ENCODE results near the gene GAS6.

DNA sequence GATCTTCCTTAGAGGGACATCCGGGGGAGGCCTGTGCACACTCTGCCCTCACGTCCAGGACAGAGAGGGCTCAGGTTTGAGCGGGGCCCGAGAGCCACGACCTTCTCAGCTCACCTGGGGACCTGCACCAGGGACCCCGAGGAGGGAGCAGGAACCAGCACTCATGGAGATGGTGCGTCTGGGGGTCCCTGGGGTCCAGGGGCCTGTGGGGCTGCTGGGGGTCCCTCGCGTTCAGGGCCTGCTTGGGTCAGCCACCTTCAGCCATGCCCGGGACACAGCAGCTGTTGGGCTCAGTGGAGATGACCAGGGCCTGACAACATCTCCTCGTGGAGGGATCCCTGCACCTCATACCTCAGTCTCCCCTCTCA, 57.8 kb downstream of the GAS6 start:
- TF ChIP-seq, protein P1, sequence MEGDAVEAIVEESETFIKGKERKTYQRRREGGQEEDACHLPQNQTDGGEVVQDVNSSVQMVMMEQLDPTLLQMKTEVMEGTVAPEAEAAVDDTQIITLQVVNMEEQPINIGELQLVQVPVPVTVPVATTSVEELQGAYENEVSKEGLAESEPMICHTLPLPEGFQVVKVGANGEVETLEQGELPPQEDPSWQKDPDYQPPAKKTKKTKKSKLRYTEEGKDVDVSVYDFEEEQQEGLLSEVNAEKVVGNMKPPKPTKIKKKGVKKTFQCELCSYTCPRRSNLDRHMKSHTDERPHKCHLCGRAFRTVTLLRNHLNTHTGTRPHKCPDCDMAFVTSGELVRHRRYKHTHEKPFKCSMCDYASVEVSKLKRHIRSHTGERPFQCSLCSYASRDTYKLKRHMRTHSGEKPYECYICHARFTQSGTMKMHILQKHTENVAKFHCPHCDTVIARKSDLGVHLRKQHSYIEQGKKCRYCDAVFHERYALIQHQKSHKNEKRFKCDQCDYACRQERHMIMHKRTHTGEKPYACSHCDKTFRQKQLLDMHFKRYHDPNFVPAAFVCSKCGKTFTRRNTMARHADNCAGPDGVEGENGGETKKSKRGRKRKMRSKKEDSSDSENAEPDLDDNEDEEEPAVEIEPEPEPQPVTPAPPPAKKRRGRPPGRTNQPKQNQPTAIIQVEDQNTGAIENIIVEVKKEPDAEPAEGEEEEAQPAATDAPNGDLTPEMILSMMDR (IDR thresholded peaks at IDR 0.05), result no peak
- no peak for TF ChIP-seq POLR2A (IDR thresholded peaks at IDR 0.05)
